CD14-positive monocyte (primary cell): ENCODE measurements around the gene DUOXA2. TPM values are rescaled to one million over a fixed set of nuclear protein-coding genes. Genes with fewer than 3 reads are reported as not detected.
"Not testable (repeated sequence)": the region's sequence is repeated elsewhere in the genome, so short reads cannot be mapped to it uniquely, and the experiment has no call there.

ENCODE experiments used
- DNase-seq, 3 donors: peaks; one replicate each; pipeline ENCODE4 v3.0.0-alpha.2; 2011 to 2022
- H2AFZ ChIP-seq: 2 replicates; pipeline ENCODE4 v1.6.0; 2012; ENCODE audit warnings: mild to moderate bottlenecking, low read depth, low read length, inconsistent platforms; ENCODE audit not compliant: insufficient read depth, poor library complexity, severe bottlenecking
- H3K27ac ChIP-seq, 2 donors: 1 replicate in 1 of 2; 2 replicates in 1 of 2; pipeline ENCODE4 v1.5.1; 2012 to 2013; ENCODE audit warnings: low read length in 2 of 2, control low read depth in 1 of 2, inconsistent platforms in 1 of 2, low read depth in 1 of 2, mild to moderate bottlenecking in 1 of 2
- H3K27me3 ChIP-seq, 2 donors: one replicate each; pipeline versions ENCODE4 v1.6.0 to v1.6.1; 2011 to 2013; ENCODE audit warnings: low read length in 2 of 2; ENCODE audit not compliant: control insufficient read depth in 2 of 2, insufficient read depth in 2 of 2
- H3K36me3 ChIP-seq, 2 donors: replicated peaks in 1 of 2; 1 replicate in 1 of 2; 2 replicates in 1 of 2; pipeline versions ENCODE4 v1.5.1 to v1.6.1; 2012 to 2013; ENCODE audit warnings: low read length in 2 of 2, control low read depth in 1 of 2, inconsistent platforms in 1 of 2, mild to moderate bottlenecking in 1 of 2; ENCODE audit not compliant: insufficient read depth in 2 of 2, control insufficient read depth in 1 of 2
- H3K4me1 ChIP-seq, 2 donors: 1 replicate in 1 of 2; 2 replicates in 1 of 2; pipeline versions ENCODE4 v1.5.1 to v1.6.1; 2012 to 2013; ENCODE audit warnings: low read length in 2 of 2, control low read depth in 1 of 2, inconsistent platforms in 1 of 2, mild to moderate bottlenecking in 1 of 2, moderate library complexity in 1 of 2; ENCODE audit not compliant: insufficient read depth in 2 of 2, control insufficient read depth in 1 of 2
- H3K4me2 ChIP-seq: replicated peaks from 2 replicates; pipeline ENCODE3; 2012; ENCODE audit warnings: low read length, moderate library complexity, mild to moderate bottlenecking; ENCODE audit not compliant: poor library complexity, severe bottlenecking; ENCODE audit errors: extremely low read depth
- H3K4me3 ChIP-seq, 3 experiments: fragments of 200-600 bp in 1 of 3; sonication (generic) in 1 of 3; replicated peaks in 1 of 3; 1 replicate in 2 of 3; 2 replicates in 1 of 3; pipeline ENCODE4 v1.5.1; 2011 to 2013; ENCODE audit warnings: low read length in 3 of 3, mild to moderate bottlenecking in 3 of 3, control low read depth in 2 of 3, low read depth in 2 of 3, inconsistent platforms in 1 of 3, moderate library complexity in 1 of 3
- H3K79me2 ChIP-seq: 2 replicates; pipeline ENCODE4 v1.6.0; 2012; ENCODE audit warnings: mild to moderate bottlenecking, control low read depth, inconsistent platforms, low read length, moderate library complexity; ENCODE audit not compliant: insufficient read depth
- H3K9ac ChIP-seq: 2 replicates; pipeline ENCODE4 v1.6.0; 2017; ENCODE audit warnings: low read length, mild to moderate bottlenecking; ENCODE audit not compliant: insufficient read depth, poor library complexity, severe bottlenecking
- H3K9me3 ChIP-seq, 2 donors: replicated peaks in 1 of 2; 1 replicate in 1 of 2; 2 replicates in 1 of 2; pipeline versions ENCODE4 v1.5.1 to v1.6.1; 2012 to 2013; ENCODE audit warnings: low read length in 2 of 2, control low read depth in 1 of 2; ENCODE audit not compliant: control insufficient read depth in 1 of 2, insufficient read depth in 1 of 2
- H4K20me1 ChIP-seq: 2 replicates; pipeline ENCODE4 v1.6.0; 2012; ENCODE audit warnings: mild to moderate bottlenecking, low read length, control low read depth, moderate library complexity; ENCODE audit not compliant: insufficient read depth
- H3K27ac Mint-ChIP-seq, 7 donors: one replicate each; pipeline ENCODE4 v1.8.0; 2020; ENCODE audit warnings: mild to moderate bottlenecking in 7 of 7, mixed read lengths in 7 of 7, moderate library complexity in 6 of 7, inconsistent platforms in 2 of 7
- H3K27me3 Mint-ChIP-seq, 3 donors: one replicate each; pipeline ENCODE4 v1.8.0; 2021 to 2022; ENCODE audit warnings: low read depth in 3 of 3, mild to moderate bottlenecking in 3 of 3, mixed read lengths in 3 of 3, moderate library complexity in 3 of 3, inconsistent platforms in 1 of 3
- H3K36me3 Mint-ChIP-seq, 2 donors: one replicate each; pipeline ENCODE4 v1.8.0; 2020; ENCODE audit warnings: mixed read lengths in 2 of 2, inconsistent platforms in 1 of 2, mild to moderate bottlenecking in 1 of 2
- H3K4me1 Mint-ChIP-seq: one replicate; pipeline ENCODE4 v1.8.0; 2020; ENCODE audit warnings: mild to moderate bottlenecking, mixed read lengths
- H3K4me3 Mint-ChIP-seq, 2 donors: one replicate each; pipeline ENCODE4 v1.8.0; 2020; ENCODE audit warnings: mild to moderate bottlenecking in 2 of 2, mixed read lengths in 2 of 2, moderate library complexity in 1 of 2
- H3K9me3 Mint-ChIP-seq, 7 donors: one replicate each; pipeline ENCODE4 v1.8.0; 2020 to 2022; ENCODE audit warnings: mixed read lengths in 7 of 7, mild to moderate bottlenecking in 6 of 7, moderate library complexity in 6 of 7, inconsistent platforms in 2 of 7
- CTCF ChIP-seq: fragments of 200-600 bp; IDR thresholded peaks from one replicate; pipeline ENCODE4 v1.8.0; 2022; ENCODE audit warnings: antibody characterized with exemption, mild to moderate bottlenecking
- WGBS: methylation state at CpG from one replicate; pipeline ENCODE4 v1.1.5; 2013; ENCODE audit warnings: missing lambda C conversion rate; ENCODE audit not compliant: insufficient coverage; 5-methylcytosine and 5-hydroxymethylcytosine counted together
- intact Hi-C, 2 donors: fragments of 100-400 bp; cut with micrococcal nuclease; formaldehyde crosslinking; loops; one replicate each; pipeline versions ENCODE4 v1.15.0 to v1.15.1; 2023
- polyA minus RNA-seq: library from RNA; depleted of rRNA, polyadenylated mRNA; stranded (reverse); fragments of >200 nt; gene quantifications from 2 replicates; pipeline ENCODE4 v1.2.3, GENCODE V29; 2012
- polyA plus RNA-seq, 3 donors: library from polyadenylated mRNA; depleted of rRNA in 1 of 3; unstranded in 2 of 3; stranded (reverse) in 1 of 3; fragments of 300-500 nt in 2 of 3; fragments of >200 nt in 1 of 3; fragmentation: Illumina TruSeq in 2 of 3; gene quantifications; 1 replicate in 2 of 3; 2 replicates in 1 of 3; pipeline ENCODE4 v1.2.3, GENCODE V29; 2012 to 2021
- total RNA-seq, 12 experiments: library from RNA in 1 of 12; stranded (reverse) in 1 of 12; fragments of 120-200 nt in 1 of 12; gene quantifications; one replicate each; pipeline ENCODE4 v1.2.4 and lab custom pipeline; 2013 to 2026; ENCODE audit warnings: mixed read lengths in 6 of 12, inconsistent platforms in 1 of 12

Gene DUOXA2
- not detected for total RNA-seq (2013)
- polyA plus RNA-seq (not detected), polyA minus RNA-seq (not detected in 2 replicates), total RNA-seq (lab: John Stamatoyannopoulos, UW) (0 to 0.45 (median 0.07) reads per million in 11 experiments)

- no peak within 1 kb of the TSS for H3K4me3 ChIP-seq
Observed at GRCh38 chr15:45114076-45114750, at the start of gene DUOXA2, which contains the start of gene DUOX2. DUOXA2 (plus strand) TSS chr15:45114326; CDS start chr15:45114606, 280 bp downstream. DUOX2 (minus strand) TSS chr15:45114172; CDS start chr15:45113411, 761 bp downstream.

GRCh38 chr15:45064386-45064785, 49.7 kb upstream of the DUOXA2 start:
- TF ChIP-seq CTCF: no peak
- Mint-ChIP-seq H3K27ac (no peak overlapping the region), H3K36me3 (peaks cover 26 to 43% of the 10 kb centered on the region in 2 donors), H3K4me1 (peaks cover 14% of the 10 kb centered on the region), H3K9me3 (no peaks in the 10 kb centered on the region), H3K27me3 (no peaks in the 10 kb centered on the region), H3K4me3 (no peak overlapping the region)
- H3K27ac ChIP-seq: no peak overlapping the region
- intact Hi-C loops: no loop called here
- H3K79me2 ChIP-seq: no peaks in the 10 kb centered on the region
- H4K20me1 ChIP-seq: no peaks in the 10 kb centered on the region
- H3K36me3 ChIP-seq: peaks cover 4 to 21% of the 10 kb centered on the region in 2 donors
- no peaks in the 10 kb centered on the region for H3K27me3 ChIP-seq
- H2AFZ ChIP-seq: no peak overlapping the region
- no peak for DNase-seq
- peaks cover 0 to 9% of the 10 kb centered on the region in 2 donors for H3K4me1 ChIP-seq
- WGBS: 100% methylated on average over 1 of the region's 4 CpGs
- no peaks in the 10 kb centered on the region for H3K9me3 ChIP-seq
- H3K4me3 ChIP-seq: no peak overlapping the region
- H3K9ac ChIP-seq: no peak overlapping the region
- H3K4me2 ChIP-seq: no peak overlapping the region

More at GRCh38 chr15:45114076-45114750, at the start of gene DUOXA2, which contains the start of gene DUOX2:
- DNase-seq: no peak
- no peak for TF ChIP-seq CTCF
- Histone ChIP-seq H2AFZ (no peak within 1 kb of the TSS), H3K9me3 (peaks cover 5 to 60% of the 10 kb centered on the region in 2 donors), H4K20me1 (no peaks in the 10 kb centered on the region), H3K9ac (no peak within 1 kb of the TSS), H3K79me2 (no peaks in the 10 kb centered on the region), H3K36me3 (no peaks in the 10 kb centered on the region), H3K27me3 (peaks cover 70 to 81% of the 10 kb centered on the region in 2 donors), H3K27ac (no peak within 1 kb of the TSS), H3K4me1 (peaks cover 28 to 39% of the 10 kb centered on the region in 2 donors), H3K4me2 (no peak within 1 kb of the TSS)
- H3K9me3 Mint-ChIP-seq: peaks cover 0 to 26% (median 16%) of the 10 kb centered on the region in 7 donors
- intact Hi-C loops: no loop called here
- peaks cover 0 to 12% of the 10 kb centered on the region in 2 donors for H3K36me3 Mint-ChIP-seq
- peak within 1 kb of the TSS in 1 of 2 donors; percentile 94 for H3K4me3 Mint-ChIP-seq
- WGBS: 3% methylated on average over 42 of the region's 42 CpGs
- peaks cover 47% of the 10 kb centered on the region for H3K4me1 Mint-ChIP-seq
- H3K27me3 Mint-ChIP-seq: peaks cover 81 to 88% (median 84%) of the 10 kb centered on the region in 3 donors
- no peak within 1 kb of the TSS for H3K27ac Mint-ChIP-seq

- H3K4me1 Mint-ChIP-seq, H3K27me3 Mint-ChIP-seq, H3K27me3 ChIP-seq, H3K4me3 ChIP-seq, intact Hi-C loops, H2AFZ ChIP-seq, H3K4me2 ChIP-seq, H3K9me3 ChIP-seq, DNase-seq, H4K20me1 ChIP-seq, H3K79me2 ChIP-seq, H3K27ac ChIP-seq, H3K4me1 ChIP-seq, H3K4me3 Mint-ChIP-seq, H3K9ac ChIP-seq, H3K9me3 Mint-ChIP-seq: not testable (repeated sequence)
- Mint-ChIP-seq H3K27ac (peak overlapping the region in 1 of 7 donors; percentile 65), H3K36me3 (peaks cover 28 to 39% of the 10 kb centered on the region in 2 donors)
- WGBS: no CpG with 5 or more reads among the region's 6 CpGs
- peaks cover 9 to 28% of the 10 kb centered on the region in 2 donors for H3K36me3 ChIP-seq
Observed at GRCh38 chr15:45069942-45070360, 44.2 kb upstream of the DUOXA2 start.
